Colonic mucosa (tissue), 4 donors: ENCODE measurements around the gene SMIM44. TPM values are rescaled to one million over a fixed set of nuclear protein-coding genes. Genes with fewer than 3 reads are reported as not detected.
"Not testable (repeated sequence)": the region's sequence is repeated elsewhere in the genome, so short reads cannot be mapped to it uniquely, and the experiment has no call there.

Source experiments
- DNase-seq: peaks from one replicate; pipeline ENCODE4 v3.0.0-alpha.2; 2020
- H3K27ac ChIP-seq: fragments of 200-600 bp; one replicate; pipeline ENCODE4 v1.8.0; 2021
- H3K27me3 ChIP-seq: fragments of 200-600 bp; one replicate; pipeline ENCODE4 v1.8.0; 2021
- H3K36me3 ChIP-seq: fragments of 200-600 bp; one replicate; pipeline ENCODE4 v1.8.0; 2021
- H3K4me1 ChIP-seq: fragments of 200-600 bp; one replicate; pipeline ENCODE4 v1.8.0; 2021; ENCODE audit warnings: mild to moderate bottlenecking
- H3K4me3 ChIP-seq: fragments of 200-600 bp; one replicate; pipeline ENCODE4 v1.8.0; 2021
- H3K9ac ChIP-seq, 2 donors: one replicate each; pipeline ENCODE4 v1.7.0; 2013; ENCODE audit warnings: control low read depth in 2 of 2, low read depth in 2 of 2, low read length in 2 of 2
- H3K9me3 ChIP-seq: fragments of 200-600 bp; one replicate; pipeline ENCODE4 v1.8.0; 2021
- CTCF ChIP-seq: fragments of 200-600 bp; IDR thresholded peaks from one replicate; pipeline ENCODE4 v1.8.0; 2022; ENCODE audit warnings: antibody characterized with exemption, mild to moderate bottlenecking
- intact Hi-C: fragments of 100-400 bp; cut with DNase I; formaldehyde crosslinking; loops from one replicate; pipeline ENCODE4 v1.14.1; 2022
- total RNA-seq, 2 donors: library from RNA; stranded (reverse); fragmentation: NEBNext Ultra II Directional in 1 of 2; extraction: Animal tissue kit (Norgen Biotek cat#: 25700) in 1 of 2; gene quantifications; one replicate each; pipeline ENCODE4 v1.2.1, GENCODE V29; 2021
- donor health status: healthy.
- donor health status: DM: no; HTN: no; CAD: no.
- donor health status: DM: no; HTN: no; CAD: no.

The SMIM44 gene
- total RNA-seq = 1 to 10 TPM; 4.3 to 6.2 TPM

DNA sequence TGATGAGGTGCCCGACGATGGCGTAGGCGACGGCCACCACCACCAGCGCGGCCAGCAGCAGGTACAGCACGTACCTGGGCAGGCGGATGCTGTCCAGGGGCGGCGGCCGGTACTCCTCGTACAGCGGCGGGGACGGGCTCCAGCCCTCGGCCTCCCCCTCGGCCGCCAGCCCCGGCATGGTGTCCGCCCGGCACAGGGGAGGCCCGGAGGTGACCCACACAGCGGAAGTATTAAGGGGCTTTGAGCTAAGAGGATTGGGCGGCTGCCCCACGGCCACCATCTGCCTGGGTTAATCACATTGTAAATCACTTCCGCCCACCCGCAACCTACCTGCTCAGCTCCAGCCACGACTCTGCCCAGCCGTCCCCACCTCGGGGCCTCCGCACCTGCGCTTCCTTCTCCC, at the start of gene SMIM44:
SMIM44 (minus strand) TSS at position 216 of the 403 bp plus-strand sequence; CDS start at position 178, 38 bp downstream.
- DNase-seq = peak; percentile 52
- TF ChIP-seq CTCF = no peak
- peak within 1 kb of the TSS; percentile 65 to 76 for H3K9ac ChIP-seq
- H3K27me3 ChIP-seq = no peaks in the 10 kb centered on the region
- peak within 1 kb of the TSS; percentile 48 for H3K4me3 ChIP-seq
- peak within 1 kb of the TSS; percentile 50 for H3K27ac ChIP-seq
- no peaks in the 10 kb centered on the region for H3K9me3 ChIP-seq
- intact Hi-C loops = no loop called here
- peaks cover 3% of the 10 kb centered on the region for H3K4me1 ChIP-seq
- no peaks in the 10 kb centered on the region for H3K36me3 ChIP-seq

DNA sequence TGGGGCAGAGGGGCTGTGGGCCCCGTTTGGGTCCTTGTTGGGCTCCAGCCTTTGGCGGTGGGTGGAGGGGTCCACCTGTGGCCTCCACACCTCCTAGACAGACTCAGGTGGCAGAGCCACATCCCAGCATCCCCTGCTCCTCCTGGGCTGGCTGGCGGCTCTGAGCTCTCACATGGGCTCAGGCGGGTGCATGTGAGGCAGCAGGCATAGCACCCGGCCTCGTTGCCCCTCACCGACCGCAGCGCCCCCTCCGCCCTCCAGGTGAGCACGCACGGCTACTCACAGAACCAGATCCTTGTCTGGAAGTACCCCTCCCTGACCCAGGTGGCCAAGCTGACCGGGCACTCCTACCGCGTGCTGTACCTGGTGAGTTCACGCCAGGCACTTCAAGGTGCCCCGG, 49.8 kb upstream of the SMIM44 start:
- Histone ChIP-seq H3K27me3 (no peaks in the 10 kb centered on the region), H3K27ac (no peak overlapping the region), H3K9ac (no peak overlapping the region), H3K4me3 (no peak overlapping the region), H3K9me3 (no peaks in the 10 kb centered on the region), H3K36me3 (peaks cover 22% of the 10 kb centered on the region), H3K4me1 (no peaks in the 10 kb centered on the region)
- TF ChIP-seq CTCF = no peak
- intact Hi-C loops = no loop called here
- no peak for DNase-seq

DNA sequence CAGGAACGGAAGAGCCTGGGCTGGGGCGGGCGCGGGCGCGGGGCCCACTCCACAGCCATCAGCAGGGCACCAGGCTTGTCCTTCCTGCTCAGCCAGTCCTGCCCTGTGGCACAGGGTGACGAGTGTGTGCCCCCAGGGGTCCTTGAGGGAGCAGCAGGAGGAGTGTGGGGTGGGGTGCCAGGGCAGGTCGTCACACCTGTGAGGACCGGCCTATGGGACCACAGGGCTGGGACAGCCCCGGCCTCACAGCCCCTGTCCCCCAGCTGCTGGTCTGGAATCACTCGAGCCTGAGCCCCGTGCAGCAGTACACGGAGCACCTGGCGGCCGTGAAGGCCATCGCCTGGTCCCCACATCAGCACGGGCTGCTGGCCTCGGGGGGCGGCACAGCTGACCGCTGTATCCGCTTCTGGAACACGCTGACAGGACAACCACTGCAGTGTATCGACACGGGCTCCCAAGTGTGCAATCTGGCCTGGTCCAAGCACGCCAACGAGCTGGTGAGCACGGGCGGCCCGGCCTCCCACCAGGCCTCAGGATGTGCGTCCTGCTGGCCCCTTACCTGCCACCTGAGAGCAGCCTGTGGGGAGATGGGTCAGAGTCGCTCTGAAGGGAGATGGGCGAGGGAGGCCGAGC, 49.0 kb upstream of the SMIM44 start:
- Histone ChIP-seq H3K27ac (no peak overlapping the region), H3K36me3 (peaks cover 28% of the 10 kb centered on the region), H3K27me3 (no peaks in the 10 kb centered on the region), H3K9ac (no peak overlapping the region), H3K4me3 (no peak overlapping the region), H3K4me1 (no peaks in the 10 kb centered on the region), H3K9me3 (no peaks in the 10 kb centered on the region)
- intact Hi-C loops = no loop called here
- TF ChIP-seq CTCF = no peak
- no peak for DNase-seq

DNA sequence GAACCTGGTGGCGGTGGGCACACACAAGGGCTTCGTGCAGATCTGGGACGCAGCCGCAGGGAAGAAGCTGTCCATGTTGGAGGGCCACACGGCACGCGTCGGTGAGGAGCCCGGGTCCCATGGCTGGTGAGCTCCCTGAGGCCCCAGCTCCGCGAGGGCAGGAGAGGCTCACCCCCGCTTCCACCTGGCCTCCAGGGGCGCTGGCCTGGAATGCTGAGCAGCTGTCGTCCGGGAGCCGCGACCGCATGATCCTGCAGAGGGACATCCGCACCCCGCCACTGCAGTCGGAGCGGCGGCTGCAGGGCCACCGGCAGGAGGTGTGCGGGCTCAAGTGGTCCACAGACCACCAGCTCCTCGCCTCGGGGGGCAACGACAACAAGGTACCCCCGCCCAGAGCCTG, 48.5 kb upstream of the SMIM44 start:
- peaks cover 31% of the 10 kb centered on the region for H3K36me3 ChIP-seq

DNA sequence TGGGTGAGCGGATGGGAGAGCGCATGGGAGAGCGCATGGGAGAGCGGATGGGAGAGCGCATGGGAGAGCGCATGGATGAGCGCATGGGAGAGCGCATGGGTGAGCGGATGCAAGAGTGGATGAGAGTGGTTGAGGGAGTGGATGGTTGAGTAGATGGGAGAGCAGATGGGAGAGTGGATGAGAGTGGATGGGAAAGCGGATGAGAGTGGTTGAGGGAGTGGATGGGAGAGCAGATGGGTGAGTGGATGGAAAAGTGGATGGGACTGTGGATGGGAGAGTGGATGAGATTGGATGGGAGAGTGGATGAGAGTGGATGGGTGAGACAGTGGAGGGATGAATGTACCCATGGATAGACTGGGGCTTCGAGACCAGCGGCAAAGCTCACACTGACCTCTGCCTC, 47.1 kb upstream of the SMIM44 start:
- Histone ChIP-seq H3K36me3 (peaks cover 34% of the 10 kb centered on the region), H3K4me1 (no peaks in the 10 kb centered on the region), H3K27ac (no peak overlapping the region), H3K4me3 (no peak overlapping the region), H3K9ac (no peak overlapping the region), H3K27me3 (no peaks in the 10 kb centered on the region), H3K9me3 (no peaks in the 10 kb centered on the region)
- no peak for DNase-seq
- no peak for TF ChIP-seq CTCF
- intact Hi-C loops = no loop called here

More for the DNA sequence above, 48.5 kb upstream of the SMIM44 start:
- no peaks in the 10 kb centered on the region for H3K9me3 ChIP-seq
- H3K4me1 ChIP-seq = no peaks in the 10 kb centered on the region
- no peak overlapping the region for H3K9ac ChIP-seq
- H3K27me3 ChIP-seq = no peaks in the 10 kb centered on the region
- DNase-seq = no peak
- H3K4me3 ChIP-seq = no peak overlapping the region
- intact Hi-C loops = no loop called here
- no peak overlapping the region for H3K27ac ChIP-seq
- no peak for TF ChIP-seq CTCF

GRCh38 chr19:3529299-3529698, 46.1 kb upstream of the SMIM44 start:
- H3K27ac ChIP-seq, H3K9ac ChIP-seq, DNase-seq, intact Hi-C loops, H3K27me3 ChIP-seq, H3K4me3 ChIP-seq, H3K4me1 ChIP-seq, H3K9me3 ChIP-seq: not testable (repeated sequence)
- H3K36me3 ChIP-seq = peaks cover 36% of the 10 kb centered on the region
